MM.1S (cell line): ENCODE data around the gene CYP4F2.

Experiments used
- DNase-seq: peaks from one replicate; pipeline ENCODE4 v3.0.0-alpha.2; 2015
- H2AFZ ChIP-seq: fragments of 300-600 bp; sonication (generic); 2 replicates; pipeline ENCODE4 v1.6.0; 2016; ENCODE audit warnings: antibody characterized with exemption, low read length
- H3F3A ChIP-seq: fragments of 300-600 bp; sonication (generic); 2 replicates; pipeline ENCODE4 v1.6.1; 2016; ENCODE audit warnings: mild to moderate bottlenecking, antibody characterized with exemption, low read length, moderate library complexity, mixed read lengths; ENCODE audit not compliant: insufficient read depth
- H3K27ac ChIP-seq: fragments of 300-600 bp; sonication (generic); 2 replicates; pipeline ENCODE4 v1.5.1; 2016; ENCODE audit warnings: mild to moderate bottlenecking, low read length
- H3K27me3 ChIP-seq: fragments of 300-600 bp; sonication (generic); replicated peaks from 2 replicates; pipeline ENCODE4 v1.6.0; 2016; ENCODE audit warnings: low read length; ENCODE audit not compliant: insufficient read depth
- H3K36me3 ChIP-seq: fragments of 300-600 bp; sonication (generic); replicated peaks from 2 replicates; pipeline ENCODE4 v1.6.1; 2016; ENCODE audit warnings: mild to moderate bottlenecking, low read length, mixed read lengths; ENCODE audit not compliant: insufficient read depth
- H3K4me1 ChIP-seq: fragments of 300-600 bp; sonication (generic); 2 replicates; pipeline ENCODE4 v1.6.1; 2016; ENCODE audit warnings: low read length, mixed read lengths
- H3K4me2 ChIP-seq: fragments of 300-600 bp; sonication (generic); 2 replicates; pipeline ENCODE4 v1.6.0; 2016; ENCODE audit warnings: low read depth, low read length
- H3K4me3 ChIP-seq: fragments of 300-600 bp; sonication (generic); 2 replicates; pipeline ENCODE4 v1.5.1; 2016; ENCODE audit warnings: low read length, mixed read lengths
- H3K79me2 ChIP-seq: fragments of 300-600 bp; sonication (generic); 2 replicates; pipeline ENCODE4 v1.6.1; 2016; ENCODE audit warnings: mixed run types, low read length, mixed read lengths
- H3K9ac ChIP-seq: fragments of 300-600 bp; sonication (generic); 2 replicates; pipeline ENCODE4 v1.6.1; 2016; ENCODE audit warnings: low read length, mixed read lengths
- H3K9me2 ChIP-seq: fragments of 300-600 bp; sonication (generic); replicated peaks from 2 replicates; pipeline ENCODE4 v1.6.1; 2016; ENCODE audit warnings: mild to moderate bottlenecking, low read length, mixed read lengths; ENCODE audit not compliant: insufficient read depth
- H3K9me3 ChIP-seq: fragments of 300-600 bp; sonication (generic); replicated peaks from 2 replicates; pipeline ENCODE4 v1.6.1; 2016; ENCODE audit warnings: mild to moderate bottlenecking, low read length, mixed read lengths; ENCODE audit not compliant: insufficient read depth
- H4K20me1 ChIP-seq: fragments of 300-600 bp; sonication (generic); 2 replicates; pipeline ENCODE4 v1.6.1; 2016; ENCODE audit warnings: mild to moderate bottlenecking, low read length, moderate library complexity, mixed read lengths; ENCODE audit not compliant: insufficient read depth
- CTCF ChIP-seq: fragments of 300-600 bp; sonication (generic); IDR thresholded peaks from 2 replicates; pipeline ENCODE4 v1.5.1; 2016; ENCODE audit warnings: antibody characterized with exemption, low read length, mixed read lengths
- EZH2 ChIP-seq: fragments of 300-600 bp; sonication (generic); optimal IDR thresholded peaks from 2 replicates; pipeline ENCODE3; 2017; ENCODE audit warnings: low read depth, mild to moderate bottlenecking, antibody characterized with exemption, low read length, mixed read lengths
- EZH2phosphoT487 ChIP-seq: fragments of 300-600 bp; sonication (generic); IDR thresholded peaks from 2 replicates; pipeline ENCODE4 v1.6.1; 2018; ENCODE audit warnings: antibody characterized with exemption, low read length

The CYP4F2 gene

GRCh38 chr19:15923702-15924101 is 25.8 kb upstream of the CYP4F2 start:
- no peak for TF ChIP-seq CTCF
- TF ChIP-seq EZH2phosphoT487: no peak
- TF ChIP-seq EZH2: no peak
- H3K9me3 ChIP-seq: no peaks in the 10 kb centered on the region
- H3K4me2 ChIP-seq: no peak overlapping the region
- H2AFZ ChIP-seq: no peak overlapping the region
- H3K4me3 ChIP-seq: no peak overlapping the region
- H3F3A ChIP-seq: no peaks in the 10 kb centered on the region
- no peaks in the 10 kb centered on the region for H3K36me3 ChIP-seq
- H3K79me2 ChIP-seq: no peaks in the 10 kb centered on the region
- no peak overlapping the region for H3K27ac ChIP-seq
- no peak for DNase-seq
- no peaks in the 10 kb centered on the region for H3K4me1 ChIP-seq
- H3K9me2 ChIP-seq: no peaks in the 10 kb centered on the region
- peaks cover 82% of the 10 kb centered on the region for H3K27me3 ChIP-seq
- no peak overlapping the region for H3K9ac ChIP-seq
- no peaks in the 10 kb centered on the region for H4K20me1 ChIP-seq

GRCh38 chr19:15922021-15922420 is 24.1 kb upstream of the CYP4F2 start:
- Histone ChIP-seq H3K4me1 (no peaks in the 10 kb centered on the region), H3K79me2 (no peaks in the 10 kb centered on the region), H3K9ac (no peak overlapping the region), H3K4me2 (no peak overlapping the region), H3K27me3 (peaks cover 68% of the 10 kb centered on the region), H3K9me3 (no peaks in the 10 kb centered on the region), H3F3A (no peaks in the 10 kb centered on the region), H4K20me1 (no peaks in the 10 kb centered on the region), H3K9me2 (no peaks in the 10 kb centered on the region), H3K27ac (no peak overlapping the region), H3K4me3 (no peak overlapping the region), H3K36me3 (no peaks in the 10 kb centered on the region), H2AFZ (no peak overlapping the region)
- no peak for TF ChIP-seq EZH2
- no peak for TF ChIP-seq EZH2phosphoT487
- no peak for TF ChIP-seq CTCF
- DNase-seq: no peak

GRCh38 chr19:15919243-15919642 is 21.4 kb upstream of the CYP4F2 start:
- Histone ChIP-seq H3K27me3 (peaks cover 65% of the 10 kb centered on the region), H3K27ac (no peak overlapping the region), H3K36me3 (no peaks in the 10 kb centered on the region), H4K20me1 (no peaks in the 10 kb centered on the region), H3K4me1 (no peaks in the 10 kb centered on the region), H3K9ac (no peak overlapping the region), H3K4me2 (no peak overlapping the region), H3F3A (no peaks in the 10 kb centered on the region), H3K9me3 (0 out of 2 replicates have a peak, but pooled peaks cover 3% of the 10 kb centered on the region), H3K79me2 (no peaks in the 10 kb centered on the region), H3K9me2 (no peaks in the 10 kb centered on the region), H2AFZ (no peak overlapping the region), H3K4me3 (no peak overlapping the region)
- DNase-seq: no peak
- TF ChIP-seq EZH2phosphoT487: no peak
- no peak for TF ChIP-seq EZH2
- TF ChIP-seq CTCF: no peak
